Hematopoietic multipotent progenitor cell treated with erythropoietin and hydrocortisone succinate and interleukin-3 and kit ligand, for 4 days (in vitro differentiated cells): ENCODE results near the gene DGKB.

Experiments used
- DNase-seq: peaks from one replicate; pipeline ENCODE4 v3.0.0-alpha.2; 2015

The DGKB gene

GRCh38 chr7:14258861-14259260, 643.7 kb downstream of the DGKB start:
- no peak for DNase-seq

GRCh38 chr7:14258441-14258840, 644.1 kb downstream of the DGKB start:
- no peak for DNase-seq

- no peak for DNase-seq
Observed at GRCh38 chr7:14252458-14252857, 650.1 kb downstream of the DGKB start.

- DNase-seq, result no peak
Observed at GRCh38 chr7:14242175-14242574, 660.4 kb downstream of the DGKB start.

- DNase-seq, result no peak
Observed at GRCh38 chr7:14236834-14237233, 665.7 kb downstream of the DGKB start.

GRCh38 chr7:14235056-14235455, 667.5 kb downstream of the DGKB start:
- DNase-seq, result no peak

GRCh38 chr7:14233868-14234369, 668.6 kb downstream of the DGKB start:
- DNase-seq, result no peak

GRCh38 chr7:14233076-14233867, 669.3 kb downstream of the DGKB start:
- no peak for DNase-seq

GRCh38 chr7:14229047-14229446, 673.5 kb downstream of the DGKB start:
- DNase-seq, result no peak

GRCh38 chr7:14228341-14228740, 674.2 kb downstream of the DGKB start:
- DNase-seq, result no peak

- DNase-seq, result no peak
Observed at GRCh38 chr7:14226126-14226525, 676.4 kb downstream of the DGKB start.

GRCh38 chr7:14219125-14219524, 683.4 kb downstream of the DGKB start:
- no peak for DNase-seq

- DNase-seq, result no peak
Observed at GRCh38 chr7:14218338-14218737, 684.2 kb downstream of the DGKB start.

- DNase-seq, result no peak
Observed at GRCh38 chr7:14209896-14210484, 692.6 kb downstream of the DGKB start.

- no peak for DNase-seq
Observed at GRCh38 chr7:14207711-14208110, 694.8 kb downstream of the DGKB start.

- no peak for DNase-seq
Observed at GRCh38 chr7:14207138-14207537, 695.4 kb downstream of the DGKB start.

- DNase-seq, result no peak
Observed at GRCh38 chr7:14206121-14206520, 696.4 kb downstream of the DGKB start.

- DNase-seq, result no peak
Observed at GRCh38 chr7:14201353-14201752, 701.2 kb downstream of the DGKB start.

GRCh38 chr7:14199336-14199735, 703.2 kb downstream of the DGKB start:
- DNase-seq, result no peak

GRCh38 chr7:14197280-14197679, 705.3 kb downstream of the DGKB start:
- no peak for DNase-seq

- DNase-seq, result no peak
Observed at GRCh38 chr7:14196555-14196954, 706.0 kb downstream of the DGKB start.

GRCh38 chr7:14195871-14196270, 706.7 kb downstream of the DGKB start:
- DNase-seq, result no peak

- DNase-seq, result no peak
Observed at GRCh38 chr7:14195079-14195478, 707.5 kb downstream of the DGKB start.

GRCh38 chr7:14191686-14192098, 710.9 kb downstream of the DGKB start:
- no peak for DNase-seq
